ENCODE data around the gene VAC14.

- TF ChIP-seq, protein P1, sequence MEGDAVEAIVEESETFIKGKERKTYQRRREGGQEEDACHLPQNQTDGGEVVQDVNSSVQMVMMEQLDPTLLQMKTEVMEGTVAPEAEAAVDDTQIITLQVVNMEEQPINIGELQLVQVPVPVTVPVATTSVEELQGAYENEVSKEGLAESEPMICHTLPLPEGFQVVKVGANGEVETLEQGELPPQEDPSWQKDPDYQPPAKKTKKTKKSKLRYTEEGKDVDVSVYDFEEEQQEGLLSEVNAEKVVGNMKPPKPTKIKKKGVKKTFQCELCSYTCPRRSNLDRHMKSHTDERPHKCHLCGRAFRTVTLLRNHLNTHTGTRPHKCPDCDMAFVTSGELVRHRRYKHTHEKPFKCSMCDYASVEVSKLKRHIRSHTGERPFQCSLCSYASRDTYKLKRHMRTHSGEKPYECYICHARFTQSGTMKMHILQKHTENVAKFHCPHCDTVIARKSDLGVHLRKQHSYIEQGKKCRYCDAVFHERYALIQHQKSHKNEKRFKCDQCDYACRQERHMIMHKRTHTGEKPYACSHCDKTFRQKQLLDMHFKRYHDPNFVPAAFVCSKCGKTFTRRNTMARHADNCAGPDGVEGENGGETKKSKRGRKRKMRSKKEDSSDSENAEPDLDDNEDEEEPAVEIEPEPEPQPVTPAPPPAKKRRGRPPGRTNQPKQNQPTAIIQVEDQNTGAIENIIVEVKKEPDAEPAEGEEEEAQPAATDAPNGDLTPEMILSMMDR (IDR thresholded peaks at IDR 0.05) = no peak
- no peak for TF ChIP-seq POLR2A (IDR thresholded peaks at IDR 0.05)
These were observed 115.0 kb downstream of the VAC14 start, which contains the start of gene MTSS2 for GRCh38 chr16:70685938-70686375.

All from Peyer's patch (tissue), 4 donors.